Keratinocyte (primary cell): ENCODE measurements around the gene LRRFIP2. TPM values are rescaled to one million over a fixed set of nuclear protein-coding genes. Genes with fewer than 3 reads are reported as not detected.

Experiments
- DNase-seq: peaks from one replicate; pipeline ENCODE4 v3.0.0-alpha.2; 2011; ENCODE audit warnings: low read depth, missing footprints, low spot score
- FAIRE-seq: peaks from 2 replicates; lab custom pipeline; 2011; peaks lifted over from hg19 to GRCh38; lab: Jason Lieb, UNC
- H2AFZ ChIP-seq: 2 replicates; pipeline ENCODE4 v1.6.0; 2012; ENCODE audit warnings: low read length, control low read depth, inconsistent platforms; ENCODE audit not compliant: control insufficient read depth
- H3K27ac ChIP-seq: 2 replicates; pipeline ENCODE4 v1.5.1; 2011; ENCODE audit warnings: low read length; ENCODE audit not compliant: control insufficient read depth, insufficient read depth
- H3K27me3 ChIP-seq: 3 replicates; pipeline ENCODE4 v1.6.0; 2011; ENCODE audit warnings: low read length; ENCODE audit not compliant: control insufficient read depth, insufficient read depth; ENCODE audit errors: extremely low read depth
- H3K36me3 ChIP-seq, 2 experiments: 2 replicates in 1 of 2; 3 replicates in 1 of 2; pipeline ENCODE4 v1.5.1; 2011; ENCODE audit warnings: low read length in 2 of 2, mild to moderate bottlenecking in 1 of 2; ENCODE audit not compliant: control insufficient read depth in 2 of 2, insufficient read depth in 2 of 2; ENCODE audit errors: extremely low read depth in 1 of 2
- H3K4me1 ChIP-seq: 3 replicates; pipeline ENCODE4 v1.5.1; 2011; ENCODE audit warnings: low read length; ENCODE audit not compliant: control insufficient read depth, insufficient read depth; ENCODE audit errors: extremely low read depth
- H3K4me2 ChIP-seq: 3 replicates; pipeline ENCODE4 v1.6.0; 2011; ENCODE audit warnings: low read depth, low read length; ENCODE audit not compliant: control insufficient read depth, insufficient read depth; ENCODE audit errors: extremely low read depth
- H3K4me3 ChIP-seq, 3 experiments: fragments of 200-600 bp in 1 of 3; sonication (generic) in 1 of 3; 2 replicates in 2 of 3; 3 replicates in 1 of 3; pipeline ENCODE4 v1.5.1; 2011 to 2016; ENCODE audit warnings: low read length in 3 of 3, mild to moderate bottlenecking in 3 of 3, control low read depth in 2 of 3, inconsistent platforms in 1 of 3, low read depth in 1 of 3, mixed read lengths in 1 of 3, mixed run types in 1 of 3, moderate library complexity in 1 of 3; ENCODE audit not compliant: control insufficient read depth in 2 of 3, insufficient read depth in 2 of 3; ENCODE audit errors: extremely low read depth in 1 of 3
- H3K79me2 ChIP-seq: 2 replicates; pipeline ENCODE4 v1.6.0; 2012; ENCODE audit warnings: low read length; ENCODE audit not compliant: control insufficient read depth, insufficient read depth
- H3K9ac ChIP-seq: 3 replicates; pipeline ENCODE4 v1.6.0; 2011; ENCODE audit warnings: low read length; ENCODE audit not compliant: control insufficient read depth, insufficient read depth; ENCODE audit errors: extremely low read depth
- H3K9me1 ChIP-seq: 3 replicates; pipeline ENCODE4 v1.6.0; 2011; ENCODE audit warnings: low read length; ENCODE audit not compliant: control insufficient read depth, insufficient read depth; ENCODE audit errors: extremely low read depth
- H3K9me3 ChIP-seq: 2 replicates; pipeline ENCODE4 v1.5.1; 2012; ENCODE audit warnings: low read depth, low read length; ENCODE audit not compliant: control insufficient read depth
- H4K20me1 ChIP-seq: 3 replicates; pipeline ENCODE4 v1.6.0; 2011; ENCODE audit warnings: low read length; ENCODE audit not compliant: control insufficient read depth, insufficient read depth; ENCODE audit errors: extremely low read depth
- EZH2 ChIP-seq: IDR thresholded peaks from one replicate; pipeline ENCODE4 v1.6.1; 2012; ENCODE audit warnings: inconsistent platforms, mild to moderate bottlenecking, low read length, moderate library complexity
- dilution Hi-C: fragments of 300-500 bp; cut with MboI; formaldehyde crosslinking; loops from one replicate; pipeline ENCODE4 v1.7.0; 2020; ENCODE audit warnings: low sequenced_read_pairs; ENCODE audit not compliant: extremely low pct_ligation_motif_present
- polyA plus RNA-seq, 5 experiments: library from polyadenylated mRNA; depleted of rRNA in 3 of 5; stranded (reverse) in 3 of 5; stranded (forward) in 1 of 5; unstranded in 1 of 5; fragments of >200 nt; gene quantifications; 1 replicate in 1 of 5; 2 replicates in 3 of 5; 3 replicates in 1 of 5; pipeline versions ENCODE4 v1.2.1 to v1.2.3, GENCODE V29; 2011 to 2012; ENCODE audit warnings: missing spikeins in 2 of 5, low read depth in 1 of 5, low replicate concordance in 1 of 5
- TF ChIP-seq, protein P1 (sequence below), 3 experiments: IDR thresholded peaks in 1 of 3; conservative IDR thresholded peaks in 1 of 3; optimal IDR thresholded peaks in 1 of 3; 2 replicates in 2 of 3; 3 replicates in 1 of 3; pipeline versions ENCODE3 to v1.5.1; 2011; ENCODE audit warnings: low read length in 3 of 3, mild to moderate bottlenecking in 3 of 3, moderate library complexity in 2 of 3, control low read depth in 1 of 3, inconsistent platforms in 1 of 3; ENCODE audit not compliant: insufficient read depth in 2 of 3; ENCODE audit errors: extremely low read depth in 1 of 3

The LRRFIP2 gene
- polyA plus RNA-seq, 1 donor (not counting 4 experiments of a cell fraction or from before 2014, with no cell fraction given) = 70.3 TPM

DNA sequence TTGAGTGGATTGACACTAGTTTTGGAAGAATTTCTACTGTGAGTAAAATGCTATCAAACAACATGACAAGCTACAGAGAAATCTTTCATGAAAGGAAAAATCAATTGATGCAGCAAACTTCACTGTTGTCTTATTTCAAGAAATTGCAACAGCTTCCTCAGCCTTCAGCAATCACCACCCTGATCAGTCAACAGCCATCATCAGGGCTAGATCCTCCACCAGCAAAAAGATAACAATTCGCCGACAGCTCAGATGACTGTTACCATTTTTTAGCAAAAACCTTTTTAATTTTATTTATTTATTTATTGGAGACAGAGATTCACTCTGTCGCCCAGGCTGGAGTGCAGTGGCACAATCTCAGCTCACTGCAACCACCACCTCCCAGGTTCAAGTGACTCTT lies 137.0 kb downstream of the LRRFIP2 start:
- Histone ChIP-seq H3K36me3 (peaks cover 8 to 20% of the 10 kb centered on the region in 2 experiments), H3K9me3 (no peaks in the 10 kb centered on the region), H3K79me2 (no peaks in the 10 kb centered on the region), H3K27me3 (no peaks in the 10 kb centered on the region), H3K4me1 (no peaks in the 10 kb centered on the region), H3K27ac (no peak overlapping the region), H3K9me1 (no peaks in the 10 kb centered on the region), H2AFZ (no peak overlapping the region), H3K9ac (no peak overlapping the region), H4K20me1 (peaks cover 6% of the 10 kb centered on the region), H3K4me3 (no peak overlapping the region), H3K4me2 (no peak overlapping the region)
- TF ChIP-seq, protein P1, sequence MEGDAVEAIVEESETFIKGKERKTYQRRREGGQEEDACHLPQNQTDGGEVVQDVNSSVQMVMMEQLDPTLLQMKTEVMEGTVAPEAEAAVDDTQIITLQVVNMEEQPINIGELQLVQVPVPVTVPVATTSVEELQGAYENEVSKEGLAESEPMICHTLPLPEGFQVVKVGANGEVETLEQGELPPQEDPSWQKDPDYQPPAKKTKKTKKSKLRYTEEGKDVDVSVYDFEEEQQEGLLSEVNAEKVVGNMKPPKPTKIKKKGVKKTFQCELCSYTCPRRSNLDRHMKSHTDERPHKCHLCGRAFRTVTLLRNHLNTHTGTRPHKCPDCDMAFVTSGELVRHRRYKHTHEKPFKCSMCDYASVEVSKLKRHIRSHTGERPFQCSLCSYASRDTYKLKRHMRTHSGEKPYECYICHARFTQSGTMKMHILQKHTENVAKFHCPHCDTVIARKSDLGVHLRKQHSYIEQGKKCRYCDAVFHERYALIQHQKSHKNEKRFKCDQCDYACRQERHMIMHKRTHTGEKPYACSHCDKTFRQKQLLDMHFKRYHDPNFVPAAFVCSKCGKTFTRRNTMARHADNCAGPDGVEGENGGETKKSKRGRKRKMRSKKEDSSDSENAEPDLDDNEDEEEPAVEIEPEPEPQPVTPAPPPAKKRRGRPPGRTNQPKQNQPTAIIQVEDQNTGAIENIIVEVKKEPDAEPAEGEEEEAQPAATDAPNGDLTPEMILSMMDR (optimal IDR thresholded peaks at IDR 0.05 in 1 of 3, IDR thresholded peaks at IDR 0.05 in 1 of 3, conservative IDR thresholded peaks at IDR 0.05 in 1 of 3; ENCODE audit: extremely low read depth in 1 of 3, insufficient read depth in 2 of 3, low read length in 3 of 3) = no peak
- TF ChIP-seq EZH2 = no peak
- DNase-seq (no peak), FAIRE-seq (no peak)
- dilution Hi-C loops = no loop called here

DNA sequence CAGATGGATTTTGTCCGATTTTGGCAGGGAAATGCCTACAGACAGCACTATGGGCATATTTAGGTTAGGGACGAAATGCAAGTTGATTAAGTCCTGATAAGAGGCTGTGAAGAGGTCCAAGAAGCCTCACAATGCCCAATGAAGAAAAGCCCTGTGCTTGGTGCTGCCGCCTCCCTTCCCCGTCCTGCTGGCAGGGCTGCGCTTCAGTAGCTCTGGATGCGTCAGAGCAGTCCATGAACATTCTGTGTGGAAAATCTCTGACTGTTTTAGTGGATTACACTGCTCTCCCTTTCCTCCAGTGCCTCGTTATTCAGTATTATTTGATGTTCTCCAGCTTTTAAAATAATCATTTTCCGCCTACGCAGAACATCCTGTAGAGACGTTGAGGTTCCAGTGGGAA lies 141.4 kb downstream of the LRRFIP2 start:
- peaks cover 6 to 12% of the 10 kb centered on the region in 2 experiments for H3K36me3 ChIP-seq
- no peaks in the 10 kb centered on the region for H3K27me3 ChIP-seq
- FAIRE-seq (no peak), DNase-seq (no peak)
- H3K9me3 ChIP-seq = no peaks in the 10 kb centered on the region
- H3K4me2 ChIP-seq = no peak overlapping the region
- no peak for TF ChIP-seq EZH2
- TF ChIP-seq, protein P1 (optimal IDR thresholded peaks at IDR 0.05 in 1 of 3, IDR thresholded peaks at IDR 0.05 in 1 of 3, conservative IDR thresholded peaks at IDR 0.05 in 1 of 3; ENCODE audit: extremely low read depth in 1 of 3, insufficient read depth in 2 of 3, low read length in 3 of 3) = no peak
- peaks cover 3% of the 10 kb centered on the region for H4K20me1 ChIP-seq
- H3K4me1 ChIP-seq = peaks cover 6% of the 10 kb centered on the region
- no peak overlapping the region for H3K4me3 ChIP-seq
- no peak overlapping the region for H2AFZ ChIP-seq
- no peak overlapping the region for H3K27ac ChIP-seq
- no peak overlapping the region for H3K9ac ChIP-seq
- dilution Hi-C loops = no loop called here
- no peaks in the 10 kb centered on the region for H3K79me2 ChIP-seq
- no peaks in the 10 kb centered on the region for H3K9me1 ChIP-seq
